GM10248 (cell line): ENCODE data around the gene ZKSCAN2.
A peak's percentile ranks its signal among the peaks of the same experiment; 100 is the strongest.

Experiments used
- CTCF ChIA-PET: fragments of 300-600 bp; sonication (Branson Sonifier 250); formaldehyde crosslinking; extraction: SDS; loops from one replicate; lab custom pipeline; 2021; ENCODE audit warnings: antibody characterized with exemption; lab: Yijun Ruan, JAX
- POLR2A ChIA-PET: fragments of 350-650 bp; sonication (Branson Sonifier 250); formaldehyde crosslinking; extraction: SDS; loops from one replicate; lab custom pipeline; 2020; ENCODE audit warnings: antibody characterized with exemption; lab: Yijun Ruan, JAX
- DNase-seq: peaks from one replicate; pipeline ENCODE4 v3.0.0; 2012; ENCODE audit errors: extremely low spot score
- CTCF ChIP-seq: IDR thresholded peaks from 2 replicates; pipeline ENCODE4 v1.5.1; 2012; ENCODE audit warnings: mild to moderate bottlenecking, low read depth; ENCODE audit errors: extremely low read depth, missing control alignments, control extremely low read depth

Gene ZKSCAN2

DNA sequence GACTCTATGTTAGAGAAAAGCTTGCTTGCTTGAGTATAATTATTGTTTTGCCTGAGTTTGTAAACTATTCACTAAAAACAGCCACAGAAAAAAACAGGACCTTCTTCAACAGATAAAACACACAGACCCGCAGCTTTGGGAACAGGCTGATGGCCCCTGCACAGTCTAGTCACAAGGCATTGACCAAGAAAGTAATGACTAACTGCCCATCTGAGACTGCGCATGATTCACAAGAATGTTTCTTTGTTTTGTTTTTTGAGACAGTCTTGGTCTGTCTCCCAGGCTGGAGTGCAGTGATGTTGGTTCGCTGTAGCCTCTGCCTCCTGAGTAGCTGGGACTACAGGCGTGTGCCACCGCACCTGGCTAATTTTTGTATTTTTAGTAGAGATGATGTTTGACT, 2.8 kb upstream of the ZKSCAN2 start:
- TF ChIP-seq CTCF, result no peak
- ChIA-PET POLR2A (no interaction called here), CTCF (interaction anchor here (0.9 to 2.5 kb wide), 6 partner anchors 9 to 36 kb away, joined by 3 to 11 read pairs (median 3); no protein-coding TSS in a partner anchor)
- no peak for DNase-seq

- POLR2A ChIA-PET, result interaction anchor here (0.6 kb wide), 1 partner anchor 1940 kb away, joined by 3 read pairs; no protein-coding TSS in a partner anchor
- no peak for TF ChIP-seq CTCF
- no peak for DNase-seq
- CTCF ChIA-PET, result interaction anchor here (0.8 to 1.5 kb wide), 3 partner anchors 18 to 33 kb away, joined by 4 to 6 read pairs (median 5); no protein-coding TSS in a partner anchor
These were observed 1.2 kb upstream of the ZKSCAN2 start for GRCh38 chr16:25258861-25259179.

GRCh38 chr16:25257956-25258860, 563 bp upstream of the ZKSCAN2 start:
- ChIA-PET CTCF (interaction anchor here (0.8 to 1.5 kb wide), 3 partner anchors 18 to 32 kb away, joined by 4 to 6 read pairs (median 5); no protein-coding TSS in a partner anchor), POLR2A (interaction anchor here (0.6 kb wide), 1 partner anchor 1941 kb away, joined by 3 read pairs; no protein-coding TSS in a partner anchor)
- TF ChIP-seq CTCF, result no peak
- DNase-seq, result peak; percentile 75

DNA sequence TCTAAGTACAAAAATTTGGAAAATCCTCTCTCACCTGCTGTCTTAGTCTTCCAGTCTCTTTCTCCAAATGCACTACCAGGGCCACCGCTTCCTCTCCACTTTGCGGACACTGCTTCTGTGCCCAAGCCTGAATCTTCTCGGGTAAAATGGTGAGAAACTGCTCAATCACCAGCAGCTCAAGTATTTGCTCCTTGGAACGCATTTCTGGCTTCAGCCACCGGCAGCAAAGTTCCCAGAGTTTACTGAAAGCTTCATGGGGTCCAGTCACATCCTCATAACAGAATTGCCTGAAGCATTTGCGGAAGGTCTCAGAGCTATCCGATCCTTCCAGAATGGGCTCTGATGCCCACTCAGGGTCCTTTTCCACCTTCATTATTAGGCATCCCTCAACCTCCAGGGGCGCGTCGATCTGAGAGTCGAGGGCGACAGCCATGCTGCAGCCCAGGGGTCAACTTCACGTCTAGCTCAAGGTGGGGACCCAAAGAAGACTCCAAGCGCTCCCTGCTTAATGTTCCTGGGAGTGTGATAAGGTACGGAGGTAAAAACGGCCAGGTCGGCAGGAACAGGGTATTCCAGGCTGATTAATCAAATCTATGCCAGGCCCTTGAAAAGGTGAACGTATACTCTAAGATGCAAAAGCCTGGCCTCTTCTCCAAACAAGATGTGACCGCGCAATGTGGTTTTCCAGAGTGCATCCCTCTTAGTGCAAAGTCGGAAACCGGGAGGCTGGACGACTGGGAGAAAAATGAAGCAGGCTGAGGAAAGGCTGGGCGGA, 763 bp downstream of the ZKSCAN2 start:
- CTCF ChIA-PET, result interaction anchor here (1.0 to 1.6 kb wide), 2 partner anchors 23 to 31 kb away, joined by 3 to 5 read pairs; no protein-coding TSS in a partner anchor
- DNase-seq, result no peak
- POLR2A ChIA-PET, result interaction anchor here (0.6 kb wide), 1 partner anchor 715 kb away, joined by 3 read pairs; no protein-coding TSS in a partner anchor

DNA sequence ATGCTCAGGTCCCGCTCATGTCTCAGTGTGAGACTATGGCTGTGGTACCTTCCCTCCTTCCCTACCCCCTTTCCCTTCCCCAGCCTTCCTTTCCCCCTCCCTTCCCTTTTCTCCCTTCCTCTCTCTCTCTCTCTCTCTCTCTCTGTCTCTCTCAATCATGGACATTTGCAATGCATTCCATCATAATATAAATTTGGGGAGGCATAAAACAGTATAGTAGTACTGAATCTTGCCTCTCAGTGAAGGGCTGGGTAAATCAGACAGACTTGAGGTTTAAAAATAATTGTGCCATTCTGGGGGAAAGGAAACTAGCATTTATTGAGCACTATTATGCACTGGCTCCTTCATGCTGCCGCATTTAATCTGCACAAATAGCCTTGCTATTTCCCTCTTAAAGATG, 4.3 kb downstream of the ZKSCAN2 start:
- ChIA-PET CTCF (interaction anchor here (0.8 to 2.1 kb wide), 3 partner anchors 11 to 28 kb away, joined by 3 to 9 read pairs (median 4); no protein-coding TSS in a partner anchor), POLR2A (no interaction called here)

More for the DNA sequence above, 763 bp downstream of the ZKSCAN2 start:
- no peak for TF ChIP-seq CTCF

More for the DNA sequence above, 4.3 kb downstream of the ZKSCAN2 start:
- TF ChIP-seq CTCF, result no peak
- DNase-seq, result no peak
